GM12872 (cell line): ENCODE measurements around the gene MTA3.

Experiments used
- TF ChIP-seq, protein P1 (sequence below): IDR thresholded peaks from 3 replicates; pipeline ENCODE4 v1.5.1; 2011; ENCODE audit warnings: low read depth, mild to moderate bottlenecking, low read length, moderate library complexity; ENCODE audit not compliant: insufficient read depth

The MTA3 gene

DNA sequence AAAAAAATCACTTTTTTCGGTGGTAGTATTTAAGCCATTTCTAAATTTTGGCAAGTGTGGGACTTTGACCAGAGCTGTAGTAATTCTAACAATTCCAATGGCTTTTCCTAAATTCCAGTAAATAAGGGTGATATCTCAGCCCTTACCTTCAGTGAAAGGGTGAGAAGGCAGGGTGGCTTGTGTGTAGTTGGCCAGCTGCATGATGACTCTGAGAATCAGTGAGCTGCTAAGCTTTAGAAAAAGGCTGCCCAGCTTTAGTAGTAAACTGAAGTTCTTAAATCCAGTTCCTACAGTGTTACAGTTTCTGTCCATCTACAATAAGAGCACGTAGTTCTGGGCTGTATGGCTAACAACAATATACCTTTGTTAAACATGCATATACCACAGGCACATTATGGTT is 153.5 kb downstream of the MTA3 start:
- TF ChIP-seq, protein P1, sequence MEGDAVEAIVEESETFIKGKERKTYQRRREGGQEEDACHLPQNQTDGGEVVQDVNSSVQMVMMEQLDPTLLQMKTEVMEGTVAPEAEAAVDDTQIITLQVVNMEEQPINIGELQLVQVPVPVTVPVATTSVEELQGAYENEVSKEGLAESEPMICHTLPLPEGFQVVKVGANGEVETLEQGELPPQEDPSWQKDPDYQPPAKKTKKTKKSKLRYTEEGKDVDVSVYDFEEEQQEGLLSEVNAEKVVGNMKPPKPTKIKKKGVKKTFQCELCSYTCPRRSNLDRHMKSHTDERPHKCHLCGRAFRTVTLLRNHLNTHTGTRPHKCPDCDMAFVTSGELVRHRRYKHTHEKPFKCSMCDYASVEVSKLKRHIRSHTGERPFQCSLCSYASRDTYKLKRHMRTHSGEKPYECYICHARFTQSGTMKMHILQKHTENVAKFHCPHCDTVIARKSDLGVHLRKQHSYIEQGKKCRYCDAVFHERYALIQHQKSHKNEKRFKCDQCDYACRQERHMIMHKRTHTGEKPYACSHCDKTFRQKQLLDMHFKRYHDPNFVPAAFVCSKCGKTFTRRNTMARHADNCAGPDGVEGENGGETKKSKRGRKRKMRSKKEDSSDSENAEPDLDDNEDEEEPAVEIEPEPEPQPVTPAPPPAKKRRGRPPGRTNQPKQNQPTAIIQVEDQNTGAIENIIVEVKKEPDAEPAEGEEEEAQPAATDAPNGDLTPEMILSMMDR, result no peak

DNA sequence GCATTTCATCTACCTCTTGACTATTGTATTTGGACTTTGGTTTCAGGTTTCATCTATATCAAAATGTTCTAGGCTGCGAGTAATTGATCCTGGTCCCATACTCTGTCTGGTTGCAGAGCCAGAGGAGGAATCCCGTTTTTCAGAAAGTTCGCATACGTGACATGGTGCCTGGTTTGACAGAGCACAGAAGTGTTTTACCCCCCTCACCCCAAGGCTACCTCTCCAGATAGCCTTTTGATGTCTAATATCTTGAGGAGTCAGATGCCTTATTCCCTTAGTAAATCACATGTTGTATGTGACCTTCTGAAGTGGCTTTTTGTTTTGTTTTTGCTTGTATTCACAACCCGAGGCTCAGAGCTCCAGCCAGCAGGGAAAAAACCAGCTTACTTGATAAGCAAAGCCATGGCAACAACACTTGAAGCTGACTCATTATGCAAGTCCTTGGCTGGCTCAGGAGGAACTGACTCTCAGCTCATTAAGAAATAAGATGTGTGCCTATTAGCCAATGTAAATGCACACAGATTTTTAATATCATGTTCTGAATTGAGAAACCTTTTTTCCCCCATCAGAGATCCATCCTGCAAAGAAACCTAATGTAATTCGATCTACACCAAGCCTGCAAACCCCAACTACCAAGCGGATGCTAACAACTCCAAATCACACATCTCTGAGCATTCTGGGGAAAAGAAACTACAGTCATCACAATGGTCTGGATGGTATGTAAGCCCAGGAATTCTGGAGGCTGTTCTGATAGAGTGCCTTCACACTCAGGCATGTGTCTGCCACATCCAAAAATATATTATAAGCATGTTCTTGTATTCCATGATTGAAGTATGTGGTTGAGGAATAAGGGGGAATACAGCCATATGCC is 154.1 kb downstream of the MTA3 start:
- TF ChIP-seq, protein P1, result no peak

DNA sequence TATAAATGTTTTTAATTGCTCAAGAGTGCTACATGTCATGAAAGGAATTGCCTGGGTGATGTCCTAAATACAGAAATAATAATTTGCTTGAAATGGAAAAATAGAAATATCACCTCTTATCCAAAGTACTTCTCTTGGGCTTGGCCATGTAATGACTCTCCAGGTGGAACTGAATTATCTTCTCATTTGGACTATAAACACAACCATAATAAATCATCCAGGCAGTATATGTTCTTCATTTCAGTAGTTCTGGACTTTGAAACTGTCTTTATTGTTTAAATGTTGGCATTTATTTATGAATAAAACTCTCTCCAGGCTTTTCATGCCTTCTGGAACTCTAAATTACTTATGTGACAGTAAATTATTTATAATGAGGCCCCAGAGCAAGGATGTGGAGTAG is 155.0 kb downstream of the MTA3 start:
- TF ChIP-seq, protein P1, result no peak

DNA sequence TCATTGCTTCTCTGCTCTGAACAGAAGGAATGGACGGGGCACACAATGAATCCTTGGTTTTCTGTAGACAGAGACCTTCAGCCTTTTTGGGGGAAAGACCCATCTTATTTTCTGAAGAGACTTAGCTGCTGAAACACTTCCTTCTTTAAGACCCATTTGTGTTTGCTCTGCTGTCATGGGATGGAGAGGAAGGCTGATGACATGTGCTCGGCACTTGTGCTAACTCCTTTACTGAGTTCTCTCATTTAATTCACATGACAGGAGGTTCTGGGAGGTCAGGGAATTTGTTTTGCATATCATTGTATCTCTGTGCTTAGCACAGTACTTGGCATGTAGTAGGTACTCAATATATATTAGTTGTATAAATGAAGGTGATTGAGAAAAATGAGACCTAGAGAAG is 156.5 kb downstream of the MTA3 start:
- TF ChIP-seq, protein P1, result no peak

DNA sequence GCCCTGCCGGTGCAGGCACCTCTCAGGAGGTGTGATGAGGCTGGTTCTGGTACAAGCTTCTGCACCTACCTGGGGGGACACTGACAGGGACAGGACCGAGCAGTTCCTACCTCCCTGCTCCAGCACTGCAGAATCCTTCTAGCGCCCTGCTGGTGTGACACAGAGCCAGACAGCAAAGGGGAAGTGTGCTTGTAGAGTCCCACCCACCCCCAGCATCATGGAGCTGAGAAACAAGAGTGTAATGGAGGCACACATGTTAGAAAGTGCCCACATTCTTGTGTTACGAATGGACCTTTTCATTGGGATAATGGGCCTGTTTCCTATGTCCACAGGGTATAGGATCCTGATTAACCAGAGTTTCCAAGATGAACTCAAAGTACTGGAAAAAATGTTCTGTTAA is 157.2 kb downstream of the MTA3 start:
- TF ChIP-seq, protein P1, result no peak

DNA sequence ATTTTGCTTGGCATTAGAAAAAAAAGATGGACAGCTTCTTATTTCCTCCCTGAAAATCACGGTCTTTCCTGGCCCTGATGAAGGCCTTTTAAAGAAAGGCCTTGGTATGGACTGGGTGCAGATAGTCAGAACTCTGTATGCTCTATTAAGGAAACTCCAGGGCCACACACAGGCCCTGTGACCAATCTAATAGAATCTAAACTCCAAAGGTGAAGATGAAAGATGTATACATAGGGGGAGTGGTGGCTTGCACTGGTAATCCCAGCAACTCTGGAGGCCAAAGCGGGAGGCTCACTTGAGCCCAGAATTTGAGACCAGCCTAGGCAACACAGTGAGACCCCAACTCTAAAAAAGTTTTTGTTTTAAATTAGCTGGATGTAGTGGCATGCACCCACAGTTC is 158.2 kb downstream of the MTA3 start:
- TF ChIP-seq, protein P1, result no peak

DNA sequence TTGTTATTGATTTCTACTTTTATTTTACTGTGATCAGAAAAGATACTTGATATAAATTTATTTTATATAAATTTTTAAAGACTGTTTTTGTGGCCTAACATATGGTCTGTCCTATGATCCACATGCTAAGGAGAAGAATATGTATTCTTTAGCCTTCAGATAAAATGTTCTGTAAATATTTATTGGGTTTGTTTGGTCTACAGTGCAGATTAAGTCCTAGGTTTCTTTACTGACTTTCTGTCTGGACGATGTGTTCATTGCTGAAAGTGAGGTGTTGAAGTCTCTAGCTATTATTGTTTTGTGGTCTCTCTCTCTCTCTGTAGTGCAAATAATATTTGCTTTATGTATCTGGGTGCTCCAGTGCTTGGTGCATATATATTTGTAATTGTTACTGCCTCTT is 165.4 kb downstream of the MTA3 start:
- TF ChIP-seq, protein P1, result no peak
